ENCODE data around the gene DNAH6.

DNAH6 gene

DNA sequence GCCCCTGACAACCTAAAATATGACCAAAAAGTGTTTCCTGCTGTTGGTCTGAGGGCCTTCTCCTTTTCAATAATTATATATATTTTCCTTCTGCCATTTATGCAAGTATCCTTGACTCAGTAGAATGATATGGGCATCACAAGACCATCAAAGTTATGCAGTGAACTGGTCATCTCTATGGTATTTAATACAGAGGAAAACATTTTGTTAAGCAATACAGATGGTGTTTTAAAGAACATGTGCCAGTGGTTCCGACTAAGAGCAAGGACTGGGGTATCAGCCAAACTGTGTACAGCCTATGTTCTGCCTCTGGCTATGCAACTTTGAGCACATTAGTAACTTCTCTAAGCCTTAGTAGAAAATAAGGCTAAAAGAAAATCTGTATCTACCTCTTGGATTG lies 185.6 kb downstream of the DNAH6 start:
- DNase-seq = no peak

- DNase-seq = no peak
Measured at GRCh38 chr2:84702941-84703340, 186.6 kb downstream of the DNAH6 start.

GRCh38 chr2:84703831-84704230 lies 187.5 kb downstream of the DNAH6 start:
- no peak for DNase-seq

GRCh38 chr2:84704505-84705244 lies 188.4 kb downstream of the DNAH6 start:
- no peak for DNase-seq

- DNase-seq = no peak
Measured at GRCh38 chr2:84705858-84706257, 189.6 kb downstream of the DNAH6 start.

DNA sequence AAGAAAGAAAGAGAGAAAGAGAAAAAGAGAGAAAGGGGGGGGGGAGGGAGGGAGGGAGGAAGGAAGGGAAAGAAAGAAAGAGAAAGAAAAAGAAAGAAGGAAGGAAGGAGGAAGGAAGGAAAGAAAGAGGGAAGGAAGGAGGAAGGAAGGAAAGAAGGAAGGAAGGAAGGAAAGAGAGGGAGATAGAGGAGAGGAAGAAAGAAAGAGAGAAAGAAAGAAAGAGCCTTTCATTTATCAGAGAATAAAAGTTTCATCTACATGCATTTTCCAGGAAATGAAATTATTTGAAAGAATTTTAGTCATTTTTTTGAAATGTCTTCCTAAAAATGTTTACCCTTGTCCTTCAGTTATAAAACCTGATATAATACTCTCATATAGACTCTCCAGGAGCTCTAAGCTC lies 192.1 kb downstream of the DNAH6 start:
- DNase-seq = no peak

DNA sequence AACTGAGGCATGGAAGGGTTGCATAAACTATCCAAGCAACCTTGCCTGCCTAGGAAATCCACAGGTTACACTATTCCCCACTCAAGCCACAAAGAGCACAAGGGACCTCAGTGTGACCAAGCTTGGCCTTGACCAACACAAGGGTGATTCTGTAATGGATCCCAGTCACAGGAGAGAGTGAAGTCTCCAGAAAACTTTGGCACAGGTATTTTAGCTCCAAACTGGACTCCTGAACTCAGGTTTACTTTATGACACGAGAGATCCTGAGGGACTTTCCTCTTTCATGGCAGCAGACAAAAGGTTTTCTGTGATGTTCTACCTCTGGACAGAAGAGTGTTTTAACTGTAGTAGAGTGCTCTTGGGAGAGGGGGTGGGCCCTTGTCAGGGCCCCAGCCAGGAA lies 195.4 kb downstream of the DNAH6 start:
- DNase-seq = no peak

GRCh38 chr2:84713441-84713840 lies 197.1 kb downstream of the DNAH6 start:
- no peak for DNase-seq

GRCh38 chr2:84716564-84716963 lies 200.3 kb downstream of the DNAH6 start:
- DNase-seq = no peak

- DNase-seq = no peak
Measured at GRCh38 chr2:84717302-84717701, 201.0 kb downstream of the DNAH6 start.

DNA sequence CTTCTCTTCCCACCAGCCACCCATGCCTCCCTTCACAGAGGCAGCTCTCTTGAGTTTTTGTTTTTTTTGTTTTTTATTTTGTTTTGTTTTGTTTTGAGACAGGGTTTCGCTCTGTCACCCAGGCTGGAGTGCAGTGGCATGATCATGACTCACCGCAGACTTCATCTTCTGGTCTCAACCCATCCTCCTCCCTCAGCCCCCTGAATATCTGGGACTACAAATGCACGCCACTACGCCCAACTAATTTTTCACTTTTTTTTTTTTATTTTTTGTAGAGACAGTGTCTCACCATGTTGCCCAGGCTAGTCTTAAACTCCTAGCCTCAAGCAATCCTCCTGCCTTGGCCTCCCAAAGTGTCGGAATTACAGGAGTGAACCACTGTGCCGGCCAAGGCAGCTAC lies 203.1 kb downstream of the DNAH6 start:
- DNase-seq = no peak

- no peak for DNase-seq
Measured at GRCh38 chr2:84723831-84724230, 207.5 kb downstream of the DNAH6 start.

DNA sequence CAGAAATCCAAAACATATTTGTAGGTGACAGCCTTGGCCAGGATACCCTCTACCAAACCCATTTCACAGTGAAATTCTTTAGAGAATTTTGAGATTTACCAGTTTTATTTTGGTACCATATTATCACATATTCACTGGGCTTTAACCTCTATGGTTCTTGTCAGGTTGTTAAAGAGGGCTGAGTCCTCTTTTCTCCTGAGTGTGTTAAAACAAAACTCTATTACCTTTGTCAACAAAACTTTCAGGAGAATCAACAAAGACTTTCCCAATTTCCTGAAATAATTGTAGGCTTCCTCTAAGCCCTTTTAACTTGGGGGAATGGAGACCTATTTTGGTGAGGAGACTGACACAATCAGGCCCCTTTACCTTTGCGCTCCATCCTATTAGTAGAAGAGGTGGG lies 209.4 kb downstream of the DNAH6 start:
- DNase-seq = no peak

GRCh38 chr2:84727315-84727714 lies 211.0 kb downstream of the DNAH6 start:
- no peak for DNase-seq

GRCh38 chr2:84729224-84729623 lies 212.9 kb downstream of the DNAH6 start:
- DNase-seq = no peak

- DNase-seq = no peak
Measured at GRCh38 chr2:84731185-84731584, 214.9 kb downstream of the DNAH6 start.

GRCh38 chr2:84732897-84733778 lies 216.8 kb downstream of the DNAH6 start:
- DNase-seq = no peak

DNA sequence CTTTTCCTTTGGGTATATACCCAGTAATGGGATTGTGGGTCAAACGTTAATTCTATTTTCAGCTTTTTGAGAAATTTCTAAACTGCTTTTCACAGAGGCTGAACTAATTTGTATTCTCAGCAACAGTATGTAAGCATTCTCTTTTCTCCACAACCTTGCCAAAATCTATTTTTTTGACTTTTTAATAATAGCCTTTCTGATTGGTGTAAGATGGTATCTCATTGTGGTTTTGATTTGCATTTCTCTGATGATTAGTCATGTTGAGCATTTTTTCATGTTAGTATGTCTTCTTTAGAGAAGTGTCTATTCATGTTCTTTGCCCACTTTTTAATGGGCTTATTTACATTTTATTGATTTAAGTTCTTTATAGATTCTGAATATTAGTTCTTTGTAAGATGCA lies 219.1 kb downstream of the DNAH6 start:
- no peak for DNase-seq

- DNase-seq = no peak
Measured at GRCh38 chr2:84741182-84741822, 225.0 kb downstream of the DNAH6 start.

- DNase-seq = no peak
Measured at GRCh38 chr2:84748341-84748740, 232.0 kb downstream of the DNAH6 start.

DNA sequence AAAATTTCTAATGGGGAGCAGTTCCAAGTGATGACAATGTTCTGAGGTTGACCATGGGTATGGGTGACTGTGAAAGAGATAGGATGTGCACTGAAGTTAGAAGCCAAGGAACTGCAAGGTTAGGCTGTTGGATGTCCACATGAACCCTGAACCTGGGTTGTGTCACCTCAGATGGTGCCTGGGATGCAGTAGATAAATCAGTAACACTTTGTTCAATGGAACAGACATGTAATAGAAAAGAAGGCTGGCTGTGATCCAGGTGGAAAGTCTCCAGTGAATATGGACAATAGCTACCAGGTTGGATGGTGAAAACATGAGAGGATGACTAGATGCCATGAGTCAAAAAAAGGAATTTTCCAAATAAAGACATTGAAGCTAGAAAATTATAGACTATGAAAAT lies 233.1 kb downstream of the DNAH6 start:
- DNase-seq = no peak

DNA sequence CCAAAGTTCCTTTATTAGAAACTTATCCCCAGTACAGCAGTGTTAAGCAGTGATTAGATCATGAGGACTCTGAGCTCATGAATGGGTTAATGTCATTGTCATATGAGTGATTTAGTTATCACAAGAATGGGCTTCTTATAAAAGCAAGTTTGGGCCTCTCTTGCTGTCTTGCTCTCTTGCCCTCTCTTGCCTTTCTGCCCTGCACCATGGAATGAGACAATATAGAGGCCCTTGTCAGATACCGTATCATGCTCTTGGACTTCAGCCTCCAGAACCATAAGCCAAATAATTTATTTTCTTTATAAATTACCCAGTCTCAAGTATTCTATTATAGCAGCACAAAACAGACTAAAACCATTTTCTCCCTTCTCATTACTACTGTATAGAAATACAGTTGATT lies 238.8 kb downstream of the DNAH6 start:
- DNase-seq = no peak

DNA sequence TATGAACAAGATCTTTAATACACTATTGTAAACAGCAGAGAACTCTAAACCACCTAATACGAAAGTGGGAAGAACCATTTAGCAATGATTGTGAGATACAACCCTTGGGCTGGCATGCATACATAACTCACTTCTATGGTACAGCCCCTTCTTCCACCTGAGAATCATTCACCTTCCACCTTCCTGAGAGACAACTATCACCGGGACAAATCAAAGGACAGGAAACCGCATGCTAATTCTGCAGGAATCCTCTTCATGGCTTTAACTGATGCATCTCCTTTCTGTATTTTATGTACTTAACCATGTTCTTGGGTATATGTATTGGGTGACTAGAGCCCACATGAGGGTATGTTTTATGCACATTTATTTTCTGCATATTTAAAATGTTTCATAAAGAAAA lies 241.3 kb downstream of the DNAH6 start:
- DNase-seq = no peak

DNA sequence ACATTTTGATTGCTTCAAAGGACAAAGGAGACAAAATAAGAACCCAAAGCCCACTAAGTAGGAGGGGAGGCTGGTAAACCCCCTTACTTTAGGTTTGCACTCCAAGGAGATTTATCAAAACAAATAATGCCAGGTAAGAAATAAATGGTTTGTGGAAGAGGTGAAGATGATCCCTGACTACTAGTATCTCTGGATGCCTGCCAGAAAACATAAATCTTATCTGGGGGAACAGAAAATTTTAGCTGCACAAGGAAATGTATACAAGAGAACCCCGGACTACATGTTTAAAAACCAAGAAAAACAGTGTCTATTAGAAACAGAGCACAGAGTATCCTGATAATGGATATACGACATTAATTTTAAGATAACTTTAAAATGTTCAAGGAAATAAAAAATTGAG lies 250.5 kb downstream of the DNAH6 start:
- DNase-seq = no peak
